Measurements from ENCODE around the gene BOC.

- TF ChIP-seq POLR2A (IDR thresholded peaks at IDR 0.05): no peak
- no peak for TF ChIP-seq CTCF (IDR thresholded peaks at IDR 0.05)
These were observed 41.4 kb upstream of the BOC start for GRCh38 chr3:113169891-113170452.
